HG03159 (cell line): ENCODE measurements around the gene NPRL2.

Experiments used
- ATAC-seq: cut with Tn5 transposase; IDR thresholded peaks from one replicate; pipeline ENCODE4 v1.9.1; 2021; ENCODE audit warnings: mild to moderate bottlenecking, moderate library complexity; ENCODE audit not compliant: unreplicated experiment

NPRL2 gene

GRCh38 chr3:50351323-50351697 lies 735 bp upstream of the NPRL2 start:
- no peak for ATAC-seq

DNA sequence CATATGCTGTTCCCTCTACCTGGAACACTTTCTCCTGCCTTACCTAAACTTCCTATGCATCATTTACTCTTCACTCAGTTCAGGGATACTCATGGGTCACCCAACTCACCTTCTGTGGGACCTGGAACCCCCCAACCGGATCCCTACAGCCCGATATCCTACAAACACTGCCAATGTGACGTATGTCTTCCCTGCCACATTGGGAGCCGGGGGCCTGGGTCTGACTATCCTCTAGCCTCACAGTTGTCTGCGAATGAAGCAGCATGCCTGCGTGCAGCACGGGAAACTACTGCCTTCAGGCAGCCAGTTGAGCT lies 405 bp downstream of the NPRL2 start:
- ATAC-seq: no peak

GRCh38 chr3:50347187-50347813 lies 3.3 kb downstream of the NPRL2 start:
- no peak for ATAC-seq

DNA sequence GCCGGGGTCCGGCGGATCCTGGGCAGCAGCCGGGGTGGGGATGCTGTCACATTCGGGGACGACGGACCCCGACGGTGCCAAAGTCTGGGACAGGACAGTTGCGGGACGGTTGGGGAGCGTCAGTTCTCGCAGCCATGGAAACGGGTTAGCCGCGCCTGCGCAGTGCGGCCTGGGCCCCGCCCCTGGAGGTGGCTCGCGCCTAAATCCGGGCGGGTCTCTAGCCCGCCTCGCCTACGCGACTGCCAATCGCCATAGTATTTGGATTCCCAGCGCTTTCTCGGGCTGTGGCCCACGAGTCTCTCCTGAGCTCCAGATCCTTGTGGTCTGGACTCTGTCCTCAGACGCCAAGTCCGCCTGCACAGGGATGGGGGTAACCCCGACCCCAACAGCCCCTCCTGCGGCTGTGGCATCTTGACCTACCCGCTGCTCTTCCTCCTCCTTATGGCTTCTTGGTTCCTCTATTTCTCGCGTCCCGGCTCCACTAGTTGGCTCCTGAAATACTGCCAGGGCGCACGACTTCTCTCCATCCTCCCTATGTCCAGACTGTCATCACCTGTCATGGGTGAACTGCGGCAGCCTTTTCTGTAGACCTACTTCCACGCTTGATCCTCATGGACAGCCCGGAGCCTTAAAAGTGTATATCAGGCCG lies 4.9 kb downstream of the NPRL2 start, which contains the start of gene ZMYND10:
Gene ZMYND10, minus strand, starts transcription at position 147 of the 649 bp plus-strand sequence. CDS start 153 bp downstream, outside the sequence.
- ATAC-seq: no peak

DNA sequence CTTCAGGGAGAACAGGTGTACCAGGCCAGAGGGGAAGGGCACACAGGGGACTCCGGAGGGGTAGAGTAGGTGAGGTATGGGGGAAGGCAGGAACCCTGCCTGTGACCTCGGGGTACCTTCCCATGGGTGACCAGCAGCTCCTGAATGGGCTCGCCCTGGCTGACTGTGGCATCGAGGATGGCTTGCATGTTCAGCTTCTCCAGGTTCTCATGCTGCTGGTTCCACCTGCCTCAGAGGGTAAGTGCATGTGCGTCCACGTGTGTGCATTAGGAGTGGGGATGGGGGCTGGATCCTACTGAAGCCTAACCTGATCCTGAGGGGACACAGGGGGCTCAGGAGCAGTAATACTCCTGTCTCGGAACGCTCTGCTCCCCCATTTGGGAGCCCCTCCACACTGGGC lies 5.6 kb downstream of the NPRL2 start:
- ATAC-seq: no peak

DNA sequence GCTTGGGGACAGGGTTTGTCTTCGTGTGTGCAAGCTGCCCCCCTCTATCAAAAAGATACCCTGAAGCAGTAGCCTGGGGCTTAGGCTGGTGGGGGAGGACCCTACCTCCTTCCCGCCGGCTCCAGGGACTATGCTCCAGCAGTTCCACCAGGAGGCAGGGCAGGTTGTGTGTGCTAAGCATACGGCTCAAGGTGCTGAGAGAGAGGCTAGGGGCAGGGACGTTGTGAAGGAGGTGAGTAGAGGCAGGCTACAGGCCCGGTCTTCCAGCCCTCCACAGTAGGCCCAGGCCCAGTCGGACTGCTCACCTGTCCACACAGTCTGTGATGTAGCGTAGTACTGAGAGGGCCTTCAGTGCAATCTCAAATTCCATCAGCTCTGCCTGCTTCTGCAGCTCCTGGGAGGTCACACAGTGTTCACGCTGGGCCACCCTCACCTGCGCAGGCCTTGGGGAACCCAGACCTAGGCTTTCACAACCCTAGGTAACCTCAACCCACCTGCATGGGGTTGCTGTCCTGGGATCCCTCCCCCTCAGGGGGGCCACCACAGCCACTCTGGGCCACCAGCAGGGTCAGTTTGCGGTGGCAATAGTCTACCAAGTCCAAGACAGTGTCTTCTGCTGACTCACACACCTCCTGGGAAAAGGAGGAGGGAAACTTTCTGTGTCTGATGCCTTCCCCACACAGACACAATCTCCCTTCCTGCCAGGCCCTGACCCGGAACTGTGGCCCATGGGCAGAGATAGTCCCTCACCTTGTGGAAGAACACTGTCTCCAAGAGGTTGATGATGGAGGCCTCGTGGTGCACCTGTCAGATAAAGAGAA lies 7.6 kb downstream of the NPRL2 start:
- ATAC-seq: no peak

DNA sequence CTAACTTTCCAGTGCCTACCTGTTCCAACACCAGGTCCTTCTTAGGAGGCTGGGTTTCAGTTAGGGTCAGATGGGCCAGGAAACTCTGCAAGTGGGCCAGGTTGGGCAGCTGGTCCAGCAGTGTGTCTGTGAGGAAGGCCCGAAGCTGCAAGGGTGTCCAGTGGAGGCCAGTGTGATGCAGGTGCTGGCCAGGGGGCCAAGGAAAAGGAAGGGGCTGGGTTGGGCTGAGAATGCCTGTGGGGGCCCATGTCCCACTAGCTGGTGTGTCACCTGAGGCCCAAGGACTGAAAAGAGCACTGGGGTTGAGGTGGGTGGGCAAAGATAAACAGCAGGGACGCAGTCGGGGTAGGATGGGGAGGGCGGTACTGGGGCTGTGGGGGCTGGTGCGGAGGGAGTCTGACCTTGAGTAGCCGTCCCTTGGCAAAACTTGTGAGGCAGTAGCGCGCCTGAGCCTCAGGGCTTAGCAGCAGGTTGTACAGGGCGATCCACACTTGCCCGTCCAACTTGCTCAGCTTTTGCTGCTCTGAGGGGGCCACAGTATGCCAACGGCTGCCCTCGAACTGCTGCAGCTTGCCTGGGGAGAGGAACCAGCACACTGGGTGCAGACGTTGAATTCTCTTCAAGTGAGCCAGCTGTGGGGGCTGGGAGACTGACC lies 8.5 kb downstream of the NPRL2 start:
- ATAC-seq: no peak

- no peak for ATAC-seq
These were observed 9.0 kb downstream of the NPRL2 start for GRCh38 chr3:50341537-50341936.

GRCh38 chr3:50340448-50341329 lies 9.9 kb downstream of the NPRL2 start, which contains the start of gene RASSF1:
TSS of gene RASSF1 (minus strand) at chr3:50340836. CDS start at chr3:50340805, 31 bp downstream.
- no peak for ATAC-seq

- ATAC-seq: no peak
These were observed 10.5 kb downstream of the NPRL2 start for GRCh38 chr3:50340147-50340447.

DNA sequence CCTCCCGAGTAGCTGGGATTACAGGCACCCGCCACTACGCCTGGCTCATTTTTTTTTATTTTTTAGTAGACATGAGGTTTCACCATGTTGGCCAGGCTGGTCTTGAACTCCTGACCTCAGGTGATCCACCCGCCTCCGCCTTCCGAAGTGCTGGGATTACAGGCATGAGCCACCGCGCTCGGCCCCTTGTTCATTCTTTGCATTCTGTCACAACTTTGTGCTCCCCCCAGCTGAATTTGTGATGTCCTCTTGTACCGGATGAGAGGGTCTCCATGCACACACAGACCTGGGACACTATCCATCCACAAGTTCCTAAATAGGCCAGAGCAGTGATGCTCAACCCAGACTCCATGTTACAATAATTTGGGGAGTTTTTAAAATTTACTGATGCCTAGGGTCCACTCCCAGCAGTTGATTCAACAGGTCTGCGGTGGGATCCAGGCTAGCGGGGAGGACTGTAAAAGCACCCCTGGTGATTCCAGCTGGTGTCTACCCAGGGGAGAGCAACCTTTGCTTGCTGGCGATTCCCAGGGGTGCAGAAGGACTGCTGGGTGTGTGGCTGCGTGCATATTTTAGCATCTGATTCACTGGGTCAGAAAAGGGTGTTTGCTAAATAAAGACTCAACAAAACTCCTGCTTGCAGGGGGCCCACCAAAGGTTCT lies 11.0 kb downstream of the NPRL2 start:
- no peak for ATAC-seq

DNA sequence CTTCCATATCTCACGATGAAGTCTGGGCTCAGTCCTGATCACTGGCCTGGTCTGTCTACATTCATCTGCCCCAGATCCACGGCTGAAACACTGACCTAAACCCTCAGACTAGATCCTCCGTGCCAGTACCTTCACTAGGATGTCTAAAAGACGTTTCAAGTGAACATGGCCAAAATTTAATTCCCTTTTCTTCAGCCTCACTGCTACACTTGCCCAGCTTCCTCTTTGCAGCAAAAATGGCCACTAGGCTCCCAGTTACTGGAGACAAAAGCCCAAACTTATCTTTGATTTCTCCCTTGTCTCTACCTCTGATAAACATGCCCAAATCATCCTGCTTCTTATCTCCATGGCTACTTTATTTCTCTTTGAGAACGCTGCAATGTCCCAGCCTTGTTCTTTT lies 11.6 kb downstream of the NPRL2 start:
- no peak for ATAC-seq

GRCh38 chr3:50337175-50337861 lies 13.3 kb downstream of the NPRL2 start:
- peak; percentile 77 for ATAC-seq

- ATAC-seq: peak; percentile 23
These were observed 14.0 kb downstream of the NPRL2 start for GRCh38 chr3:50336452-50337174.

- ATAC-seq: no peak
These were observed 16.1 kb downstream of the NPRL2 start for GRCh38 chr3:50334339-50335075.

- no peak for ATAC-seq
These were observed 16.7 kb downstream of the NPRL2 start for GRCh38 chr3:50333744-50334328.

- no peak for ATAC-seq
These were observed 19.1 kb downstream of the NPRL2 start for GRCh38 chr3:50331364-50331907.

- ATAC-seq: no peak
These were observed 20.2 kb downstream of the NPRL2 start for GRCh38 chr3:50330330-50330729.
